Activated CD8-positive, alpha-beta memory T cell treated with anti-CD3 and anti-CD28 coated beads for 4 hours (primary cell): ENCODE data around the gene RGS2.

ENCODE experiments used
- DNase-seq, 2 donors: peaks; one replicate each; pipeline ENCODE4 v3.0.0-alpha.2; 2020; ENCODE audit warnings: low read depth in 2 of 2

Gene RGS2, protein sequence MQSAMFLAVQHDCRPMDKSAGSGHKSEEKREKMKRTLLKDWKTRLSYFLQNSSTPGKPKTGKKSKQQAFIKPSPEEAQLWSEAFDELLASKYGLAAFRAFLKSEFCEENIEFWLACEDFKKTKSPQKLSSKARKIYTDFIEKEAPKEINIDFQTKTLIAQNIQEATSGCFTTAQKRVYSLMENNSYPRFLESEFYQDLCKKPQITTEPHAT

DNA sequence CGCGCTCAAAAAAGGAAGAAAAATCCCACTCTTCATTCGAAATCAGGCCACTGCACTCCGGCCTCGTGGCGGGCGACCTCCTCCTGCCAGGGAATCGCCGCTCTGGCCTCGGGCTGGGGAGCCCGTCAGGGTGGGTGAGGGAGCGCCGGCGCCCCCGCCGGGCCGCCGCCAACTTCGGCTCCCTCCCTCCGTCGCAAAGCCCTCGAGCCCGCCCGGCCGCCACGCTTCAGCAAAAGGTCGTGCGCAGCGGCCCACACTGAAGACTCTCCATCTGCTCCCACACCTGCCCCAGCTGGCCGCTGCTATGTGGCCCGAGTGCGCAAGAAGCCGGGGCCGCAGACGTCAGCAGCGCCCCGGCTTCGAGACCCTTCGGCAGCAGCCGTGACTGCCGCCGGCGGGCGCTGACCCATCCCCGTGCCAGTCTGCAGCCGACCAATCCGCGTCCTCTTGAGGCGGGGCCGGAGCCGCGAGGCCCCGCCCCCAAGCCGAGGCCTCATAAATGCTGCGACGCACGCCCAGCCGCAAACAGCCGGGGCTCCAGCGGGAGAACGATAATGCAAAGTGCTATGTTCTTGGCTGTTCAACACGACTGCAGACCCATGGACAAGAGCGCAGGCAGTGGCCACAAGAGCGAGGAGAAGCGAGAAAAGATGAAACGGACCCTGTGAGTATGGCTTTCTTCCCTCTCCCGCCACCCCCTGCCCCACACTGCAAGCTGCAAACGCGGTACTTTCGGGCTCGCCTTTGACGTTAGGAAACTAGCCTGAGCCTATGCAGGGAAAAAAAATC is at the start of gene RGS2:
Gene RGS2, plus strand, starts transcription at position 522 of the 789 bp plus-strand sequence. Its CDS starts 33 bp downstream, at position 555.
- peak; percentile 66 to 71 for DNase-seq

DNA sequence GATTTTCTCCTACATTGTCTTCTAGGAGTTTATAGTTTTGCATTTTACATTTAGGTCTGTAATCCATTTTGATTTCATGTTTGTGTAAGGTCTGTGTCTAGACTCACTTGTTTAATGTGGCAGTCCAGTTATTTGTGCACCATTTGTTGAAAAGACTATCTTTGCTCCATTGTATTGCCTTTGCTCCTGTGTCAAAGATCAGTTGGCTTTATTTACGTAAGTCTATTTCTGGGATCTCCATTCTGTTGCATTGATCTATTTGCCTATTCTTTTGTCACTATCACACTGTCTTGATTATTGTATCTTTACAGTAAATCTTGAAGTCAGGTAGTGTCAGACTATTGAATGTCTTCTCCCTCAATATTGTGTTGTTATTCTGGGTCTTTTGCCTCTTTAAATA is 49.7 kb upstream of the RGS2 start:
- no peak for DNase-seq

DNA sequence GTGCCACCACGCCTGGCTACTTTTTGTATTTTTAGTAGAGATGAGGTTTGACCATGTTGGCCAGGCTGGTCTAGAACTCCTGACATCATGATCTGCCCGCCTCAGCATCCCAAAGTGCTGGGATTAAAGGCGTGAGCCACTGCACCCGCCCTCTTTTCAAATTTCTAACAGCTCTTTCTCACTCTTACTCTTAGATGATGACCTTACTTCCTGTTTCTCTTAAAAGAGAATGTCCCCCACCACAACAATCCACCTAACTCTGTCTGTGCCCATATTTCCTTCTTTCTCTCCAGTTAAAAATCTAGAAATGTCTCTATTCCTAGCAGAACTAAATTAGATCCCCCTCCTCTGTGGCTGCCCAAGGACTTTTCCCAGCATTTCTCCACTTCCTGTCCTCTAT is 46.6 kb upstream of the RGS2 start:
- no peak for DNase-seq

DNA sequence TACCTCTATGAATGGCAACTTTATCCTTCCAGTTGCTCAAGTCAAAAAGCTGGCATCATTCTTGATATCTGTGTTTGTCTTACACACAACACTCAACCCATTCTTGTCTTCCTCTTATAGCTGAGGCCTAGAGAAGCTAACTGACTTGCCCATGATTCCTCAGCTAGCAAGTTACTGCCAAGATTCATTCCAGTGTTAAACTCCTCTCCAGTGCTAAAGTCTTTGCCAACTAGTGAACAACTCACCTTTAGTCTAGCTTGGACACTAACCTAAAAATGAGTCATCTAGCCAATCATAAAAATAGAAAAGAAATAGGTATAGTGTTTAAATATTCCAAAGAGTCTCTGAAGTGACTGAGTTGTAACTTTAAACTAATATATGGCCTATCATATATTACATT is 45.6 kb upstream of the RGS2 start:
- no peak for DNase-seq

DNA sequence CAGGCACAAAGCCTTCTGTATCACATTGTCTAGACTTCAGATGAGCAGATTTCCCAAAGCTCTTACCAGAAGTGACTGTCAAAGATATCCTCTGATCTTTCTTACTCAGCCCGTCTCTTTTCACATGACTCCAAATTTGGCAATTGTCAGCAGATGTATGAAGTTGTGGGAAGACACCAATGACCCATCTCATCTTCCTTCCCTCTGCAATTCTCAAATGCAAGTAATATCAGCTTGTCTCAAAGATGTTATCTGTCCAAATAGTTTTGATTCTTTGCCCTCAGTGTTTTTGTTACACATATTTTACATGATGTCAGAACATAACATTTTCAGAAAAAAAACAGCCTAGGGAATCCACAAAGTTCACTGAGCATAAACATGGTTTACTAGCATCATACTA is 45.1 kb upstream of the RGS2 start:
- DNase-seq = no peak

DNA sequence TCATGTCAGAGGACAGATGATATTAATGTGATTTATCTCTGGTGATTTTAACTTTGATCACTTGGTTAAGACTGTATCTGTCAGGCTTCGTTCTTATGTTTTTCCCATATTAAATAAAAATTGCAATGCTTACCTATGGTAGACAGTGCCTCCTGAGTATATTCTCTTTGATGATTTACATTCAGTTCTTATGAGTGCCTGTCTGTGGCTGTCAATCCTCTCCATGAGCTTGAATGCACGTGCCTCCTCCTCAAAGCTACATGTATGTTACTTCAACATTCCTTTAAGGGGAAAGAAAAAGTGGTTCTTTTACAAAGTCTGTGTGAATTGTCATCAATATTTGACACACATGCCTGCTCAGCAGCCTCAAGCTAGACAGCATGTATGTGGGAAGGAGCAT is 44.2 kb upstream of the RGS2 start:
- no peak for DNase-seq

DNA sequence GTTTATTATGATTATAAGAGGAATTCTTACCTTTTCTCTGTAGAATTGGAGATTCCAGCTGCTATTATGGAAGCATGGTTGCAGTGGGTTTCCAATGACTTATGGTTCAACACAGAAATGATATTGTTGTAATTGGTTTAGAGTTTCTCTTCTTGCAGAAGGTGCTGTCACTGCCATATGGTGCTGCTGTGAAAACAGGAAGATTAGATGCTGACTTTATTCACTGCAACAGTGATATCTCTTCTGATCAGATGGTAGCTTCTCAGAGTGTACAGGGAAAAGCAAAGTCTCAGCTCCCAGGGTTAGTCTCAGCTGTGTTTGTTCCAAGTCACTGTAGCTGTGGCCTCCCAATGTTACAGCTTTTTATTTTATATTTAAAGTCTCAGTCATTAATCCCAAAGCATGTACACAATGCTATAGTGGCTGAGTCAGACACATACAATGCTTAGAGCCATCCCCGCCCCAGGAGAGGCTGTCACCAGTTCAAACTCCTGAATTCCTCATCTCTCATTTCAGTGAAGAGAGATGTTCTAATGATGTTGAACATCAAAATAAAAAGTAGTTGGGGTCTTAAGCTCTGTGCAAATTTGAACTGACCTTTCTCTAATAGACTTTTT is 42.7 kb upstream of the RGS2 start:
- DNase-seq = no peak

DNA sequence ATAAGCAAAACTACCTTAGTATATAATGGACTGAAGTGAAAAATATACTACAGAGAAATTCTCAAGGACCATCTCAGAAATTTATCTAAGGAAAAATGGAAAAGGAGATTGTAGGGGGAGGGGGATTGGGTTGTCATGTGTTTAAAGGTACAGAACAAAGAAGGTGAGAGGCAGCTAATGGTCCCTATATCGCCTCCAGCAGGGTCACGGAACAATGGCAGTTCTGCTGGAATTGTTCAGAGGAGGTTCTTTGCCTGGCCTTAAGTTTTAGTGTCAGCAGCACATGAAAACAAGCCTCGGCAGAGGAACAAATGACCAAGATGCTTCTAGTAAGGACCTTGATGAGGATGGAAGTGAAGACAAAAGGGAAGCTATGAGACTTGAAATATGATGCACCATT is 42.0 kb upstream of the RGS2 start:
- DNase-seq = no peak

DNA sequence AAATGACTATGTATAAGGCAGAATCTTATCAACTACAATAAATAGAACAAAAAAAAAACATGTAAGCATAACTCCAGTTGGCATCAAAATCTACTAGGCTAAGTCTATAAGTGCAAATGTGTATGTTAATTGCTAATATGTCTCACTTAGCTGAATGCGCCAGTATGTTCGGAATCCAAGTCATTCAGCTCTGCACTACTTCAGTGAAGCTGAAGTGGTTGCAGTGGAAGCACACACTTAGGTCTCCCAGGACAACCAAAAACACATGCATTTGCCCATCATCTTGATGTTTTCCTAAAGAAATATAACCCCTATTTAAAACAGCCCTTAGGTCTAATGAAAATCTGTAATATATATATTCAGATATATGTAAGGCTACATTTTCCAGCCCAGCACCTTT is 41.0 kb upstream of the RGS2 start:
- DNase-seq = no peak

DNA sequence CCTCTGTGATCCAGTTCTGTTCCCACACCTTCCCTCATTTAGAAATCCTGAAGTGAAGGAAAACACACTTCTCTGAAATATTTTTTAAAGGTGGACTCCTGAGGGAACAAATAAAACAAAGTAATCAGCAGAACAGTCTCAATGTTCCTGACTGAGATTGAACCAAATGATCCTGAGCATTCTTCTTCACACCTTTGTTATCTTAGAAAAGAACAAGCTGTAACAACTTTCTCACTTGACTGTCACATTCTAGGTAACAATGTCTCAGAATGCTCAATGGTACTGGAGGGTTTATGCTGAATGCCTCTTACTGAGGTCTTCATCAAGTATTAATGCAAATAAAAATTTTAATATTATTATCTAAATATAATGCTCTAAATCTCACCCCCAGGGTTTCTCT is 40.4 kb upstream of the RGS2 start:
- no peak for DNase-seq

DNA sequence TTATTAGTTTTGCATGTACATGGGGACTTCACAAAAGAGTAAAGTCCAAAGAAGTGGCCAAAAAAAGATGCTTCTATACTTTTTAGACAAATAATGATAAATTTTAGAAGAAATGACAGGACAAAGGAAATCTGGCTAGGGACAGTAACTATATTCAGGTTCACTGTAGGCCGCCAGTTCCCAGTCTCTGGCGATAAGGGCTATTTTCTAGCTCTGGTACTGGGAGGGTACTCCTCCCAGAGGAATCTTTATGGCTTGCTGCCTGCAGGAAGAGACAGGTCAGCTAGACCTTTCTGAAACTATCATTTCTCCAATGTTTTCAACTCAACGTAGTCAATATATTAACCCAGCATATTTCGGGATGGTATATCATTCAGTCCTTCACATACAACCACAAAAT is 37.5 kb upstream of the RGS2 start:
- DNase-seq = no peak

DNA sequence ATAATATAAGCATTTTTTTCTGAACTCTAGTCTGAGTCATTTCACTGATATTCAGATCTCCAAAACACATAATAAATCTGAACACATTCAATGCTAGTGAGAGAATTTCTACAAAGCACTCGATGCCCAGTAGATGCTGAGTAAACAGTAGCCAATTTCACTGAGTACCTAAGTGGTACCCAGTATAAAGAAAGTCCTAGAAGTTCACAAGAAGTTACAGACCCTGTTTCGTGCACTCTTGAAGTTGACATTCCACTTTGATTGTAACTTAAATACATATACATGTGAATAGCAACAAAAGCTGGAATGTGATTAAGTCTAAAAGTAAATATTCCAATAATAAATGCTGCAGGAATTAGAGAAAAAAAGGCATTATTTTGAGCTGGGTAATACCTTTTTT is 33.2 kb upstream of the RGS2 start:
- DNase-seq = no peak

DNA sequence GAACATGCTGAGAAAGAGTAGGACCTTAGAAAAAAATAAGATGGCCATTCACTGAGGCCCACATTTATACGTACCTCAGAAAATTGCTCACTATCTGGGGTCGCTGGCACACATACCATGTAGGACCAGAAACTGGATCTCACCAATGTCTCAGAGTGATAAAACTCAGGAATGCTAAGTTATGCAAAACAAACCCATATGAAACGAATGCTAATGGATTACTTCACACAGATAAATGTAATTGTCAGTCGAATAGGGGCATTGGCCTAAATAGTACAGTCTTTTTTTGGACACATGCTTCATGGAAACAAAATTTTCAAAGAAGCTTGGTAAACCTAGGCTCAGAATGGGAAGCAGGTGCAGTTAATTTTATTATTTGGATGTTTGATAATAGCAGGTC is 32.6 kb upstream of the RGS2 start:
- no peak for DNase-seq

DNA sequence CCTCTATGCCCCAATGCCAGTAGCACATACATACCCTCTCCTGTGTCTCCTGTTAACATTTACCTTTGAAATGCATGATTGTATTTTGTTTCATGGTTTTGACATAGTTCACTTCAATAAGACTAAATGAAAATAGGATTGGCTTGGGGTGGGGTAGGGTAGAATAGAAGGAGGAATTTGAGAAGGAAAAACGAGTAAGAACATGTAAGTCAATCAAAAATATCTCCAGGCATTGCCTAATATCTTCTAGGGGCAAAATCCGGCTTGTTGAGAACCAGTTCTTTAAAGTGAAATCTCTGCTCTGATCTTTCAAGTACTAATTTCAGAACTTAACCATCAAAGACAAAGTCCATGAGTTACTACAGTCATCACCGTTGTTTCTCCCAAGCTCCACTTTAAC is 31.8 kb upstream of the RGS2 start:
- DNase-seq = no peak

DNA sequence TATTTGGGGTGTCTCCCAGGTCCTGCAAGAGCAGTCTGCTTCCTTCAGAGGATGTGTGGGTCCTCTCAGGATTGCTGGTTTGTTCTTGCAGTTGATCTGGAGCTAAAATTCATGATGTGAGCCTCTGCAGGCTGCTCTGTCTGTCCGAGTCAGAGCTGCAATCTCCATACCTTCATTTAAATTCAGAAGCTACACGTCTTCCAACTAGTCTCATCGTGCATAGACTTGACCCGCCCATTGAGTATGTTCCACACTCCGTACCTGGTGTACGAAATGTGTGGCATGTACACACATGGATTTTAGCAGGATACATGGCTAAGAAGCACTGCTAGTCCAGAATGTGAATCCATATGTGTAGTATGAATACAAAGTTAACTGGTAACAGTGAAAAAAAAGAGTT is 25.0 kb upstream of the RGS2 start:
- no peak for DNase-seq

DNA sequence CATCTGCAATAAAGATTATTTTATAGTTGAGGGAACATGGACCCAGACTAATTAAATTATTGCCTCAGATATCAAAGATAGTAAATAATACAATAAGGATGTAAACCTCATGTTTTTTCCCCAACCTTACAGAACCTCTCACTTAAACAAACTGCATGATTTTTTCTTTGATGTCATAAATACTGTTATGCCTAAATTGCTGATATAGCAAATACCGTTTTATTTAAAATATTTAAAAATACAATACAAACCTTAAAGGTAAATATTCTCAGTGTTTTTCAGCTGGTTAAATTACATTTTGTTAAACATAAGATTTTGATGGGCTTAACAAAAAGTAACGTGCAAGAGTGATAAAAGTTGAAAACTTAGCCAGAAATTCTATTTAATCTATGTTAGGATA is 24.4 kb upstream of the RGS2 start:
- no peak for DNase-seq

DNA sequence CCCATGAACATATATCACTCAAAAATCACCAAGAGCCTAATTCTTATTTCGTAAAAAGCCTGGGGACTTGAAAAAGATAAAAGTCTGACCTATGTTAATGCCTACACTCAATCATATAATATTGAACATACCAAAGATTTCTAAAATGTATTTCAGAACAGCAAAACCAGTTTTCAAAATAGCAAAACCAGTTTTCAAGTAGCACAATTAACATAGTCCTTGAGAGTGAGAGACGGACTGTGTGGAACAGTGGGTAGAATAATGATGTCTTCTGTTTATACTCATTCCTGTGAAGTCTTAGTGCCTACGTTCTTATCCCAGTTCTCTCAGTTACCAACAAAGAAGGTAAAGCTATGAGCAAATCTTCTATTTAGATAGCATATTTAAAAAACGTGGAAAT is 22.3 kb upstream of the RGS2 start:
- no peak for DNase-seq

DNA sequence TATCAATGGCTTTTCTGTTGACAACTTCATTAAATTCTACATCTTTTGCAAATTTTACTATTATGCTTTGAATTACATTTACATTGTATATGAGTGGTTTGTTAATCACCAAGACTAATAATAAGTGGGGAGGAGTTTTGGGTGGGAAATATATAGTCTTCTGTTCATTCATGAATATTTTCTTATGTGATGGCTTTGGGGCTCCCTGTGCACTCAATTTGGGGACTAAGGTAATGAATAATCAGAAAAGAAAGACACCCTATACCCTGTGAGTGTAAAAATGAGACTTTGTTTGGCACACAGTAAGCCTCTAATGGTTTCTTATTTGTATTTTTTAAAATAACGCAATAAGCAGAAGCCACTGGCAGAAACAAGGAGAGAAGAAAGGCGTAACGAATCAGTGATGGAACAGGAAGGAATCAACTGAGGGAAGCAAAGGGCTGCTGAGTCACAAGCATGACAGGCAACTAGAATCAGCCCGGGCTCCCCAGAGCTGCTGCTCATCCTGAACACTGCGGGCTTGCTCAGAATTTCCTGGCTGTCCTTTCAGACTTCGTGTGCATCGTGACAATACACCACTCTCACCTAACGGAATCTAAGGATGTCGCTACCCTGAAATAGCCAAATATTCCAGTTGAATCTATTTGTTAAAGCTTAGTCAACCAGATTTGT is 20.8 kb upstream of the RGS2 start:
- DNase-seq = no peak

DNA sequence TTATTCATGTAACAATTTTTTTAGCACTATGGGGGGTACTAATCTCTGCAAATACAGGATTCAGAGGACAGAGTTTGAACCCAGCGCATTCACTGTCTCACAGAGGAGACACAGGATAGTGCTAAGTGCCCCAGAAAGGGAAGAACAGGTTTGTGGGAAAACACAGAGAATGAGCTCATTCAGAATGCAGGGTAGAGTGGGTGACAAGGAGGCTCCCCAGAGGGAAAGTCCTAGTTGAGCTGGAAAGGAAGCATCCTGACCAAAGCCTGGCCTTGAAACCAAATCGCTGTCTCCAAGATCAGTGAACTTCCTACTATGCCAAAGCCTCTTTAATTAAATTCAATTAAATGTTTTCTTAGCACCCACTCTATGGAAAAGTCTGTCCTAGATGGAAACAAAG is 19.0 kb upstream of the RGS2 start:
- no peak for DNase-seq

DNA sequence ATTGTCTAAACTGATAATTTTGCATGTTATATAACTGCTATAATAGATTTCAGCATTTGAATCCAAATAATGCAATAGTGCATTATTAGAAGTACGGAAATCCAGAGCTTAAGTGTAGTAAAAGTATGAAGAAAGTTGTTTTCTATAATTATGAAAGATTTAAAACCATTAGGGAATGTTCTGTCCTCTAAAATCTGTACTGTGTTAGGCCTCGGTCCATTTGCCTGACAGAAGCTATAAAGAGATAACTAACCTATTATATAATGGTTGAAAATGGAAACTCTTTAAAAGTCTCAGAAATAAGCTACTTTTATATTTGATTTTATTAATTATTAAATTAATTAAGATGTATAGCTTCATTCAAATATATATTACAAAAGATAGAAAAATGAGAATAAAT is 16.2 kb upstream of the RGS2 start:
- DNase-seq = no peak

DNA sequence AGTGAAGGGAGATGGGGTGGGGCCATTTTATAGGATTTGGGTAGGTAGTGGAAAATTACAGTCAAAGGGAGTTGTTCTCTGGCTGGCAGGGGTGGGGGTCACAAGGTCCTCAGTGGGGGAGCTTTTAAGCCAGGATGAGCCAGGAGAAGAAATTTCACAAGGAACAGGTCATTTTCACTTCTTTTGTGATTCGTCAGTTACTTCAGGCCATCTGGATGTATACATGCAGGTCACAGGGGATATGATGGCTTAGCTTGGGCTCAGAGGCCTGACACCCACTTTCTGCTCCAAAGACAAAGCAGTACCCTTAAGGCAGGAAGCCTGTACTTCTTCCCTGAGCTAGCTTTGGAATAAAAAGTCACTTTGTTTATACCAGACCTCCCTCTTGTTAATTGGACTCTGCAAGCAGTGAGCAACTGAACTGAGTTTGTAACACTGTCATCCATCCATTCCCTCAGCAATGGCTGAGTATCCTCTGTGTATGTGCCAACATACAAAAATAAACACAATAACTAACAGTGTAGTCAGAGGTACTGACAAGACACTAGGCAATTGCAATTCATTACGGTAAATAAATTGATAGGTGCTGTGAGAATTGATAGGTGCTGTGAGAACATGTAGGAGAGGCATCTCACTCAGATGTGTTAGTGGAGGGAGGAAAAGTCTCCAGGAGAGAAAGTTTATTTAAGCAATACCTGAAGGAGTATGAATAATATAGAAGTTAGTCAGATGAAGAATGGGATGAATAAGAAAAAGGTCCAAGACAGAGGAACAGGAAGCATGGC is 14.7 kb upstream of the RGS2 start:
- no peak for DNase-seq

DNA sequence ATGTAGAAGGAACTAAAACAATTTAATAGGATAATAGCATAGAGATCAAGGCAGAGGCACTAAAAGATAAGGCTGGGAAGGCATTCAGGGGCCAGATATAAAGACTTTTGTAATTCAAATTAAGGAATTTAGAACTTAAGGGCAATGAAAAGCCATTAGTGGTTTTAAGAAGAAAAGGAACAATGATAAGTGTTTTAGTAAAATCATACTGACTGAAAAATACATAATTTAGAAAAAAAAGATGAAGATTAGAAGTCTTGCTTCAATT is 14.1 kb upstream of the RGS2 start:
- DNase-seq = no peak
